Lower lobe of right lung (tissue), 2 donors: ENCODE results near the gene CCL23. TPM values are rescaled to one million over a fixed set of nuclear protein-coding genes. Genes with fewer than 3 reads are reported as not detected.

ENCODE experiments used
- ATAC-seq, 2 donors: fragments of 200-7000 bp; cut with Tn5 transposase; one replicate each; pipeline ENCODE4 v1.9.1; 2020 to 2022; ENCODE audit warnings: mild to moderate bottlenecking in 2 of 2, moderate library complexity in 2 of 2
- DNase-seq: peaks from one replicate; pipeline ENCODE4 v3.0.0-alpha.2; 2020
- H3K27ac ChIP-seq: fragments of 200-600 bp; one replicate; pipeline ENCODE4 v1.8.0; 2022
- H3K27me3 ChIP-seq: fragments of 200-600 bp; one replicate; pipeline ENCODE4 v1.8.0; 2022; ENCODE audit warnings: low read depth
- H3K36me3 ChIP-seq: fragments of 200-600 bp; one replicate; pipeline ENCODE4 v1.8.0; 2022; ENCODE audit warnings: mild to moderate bottlenecking
- H3K4me1 ChIP-seq: fragments of 200-600 bp; one replicate; pipeline ENCODE4 v1.8.0; 2022
- H3K4me3 ChIP-seq: fragments of 200-600 bp; one replicate; pipeline ENCODE4 v1.8.0; 2022; ENCODE audit warnings: mild to moderate bottlenecking
- H3K9me3 ChIP-seq: fragments of 200-600 bp; one replicate; pipeline ENCODE4 v1.8.0; 2022
- intact Hi-C: fragments of 100-400 bp; cut with DNase I; formaldehyde crosslinking; loops from one replicate; pipeline ENCODE4 v1.11.0; 2022
- total RNA-seq: library from RNA; stranded (reverse); fragmentation: NEBNext Ultra II Directional; extraction: Animal tissue kit (Norgen Biotek cat#: 25700); gene quantifications from one replicate; pipeline ENCODE4 v1.2.1, GENCODE V29; 2021
- TF ChIP-seq, protein P1 (sequence below): fragments of 200-600 bp; IDR thresholded peaks from one replicate; pipeline ENCODE4 v1.8.0; 2022; ENCODE audit warnings: antibody characterized with exemption, mild to moderate bottlenecking
- donor health status: DM: no; HTN: yes; CAD: no; lungs with severe emphysema.

CCL23 gene
- total RNA-seq, 1 donor from 2014 or later, result 5.1 TPM

- Histone ChIP-seq H3K27me3 (no peaks in the 10 kb centered on the region), H3K4me1 (no peaks in the 10 kb centered on the region), H3K9me3 (no peaks in the 10 kb centered on the region), H3K27ac (no peak overlapping the region), H3K4me3 (no peak overlapping the region), H3K36me3 (no peaks in the 10 kb centered on the region)
- TF ChIP-seq, protein P1, sequence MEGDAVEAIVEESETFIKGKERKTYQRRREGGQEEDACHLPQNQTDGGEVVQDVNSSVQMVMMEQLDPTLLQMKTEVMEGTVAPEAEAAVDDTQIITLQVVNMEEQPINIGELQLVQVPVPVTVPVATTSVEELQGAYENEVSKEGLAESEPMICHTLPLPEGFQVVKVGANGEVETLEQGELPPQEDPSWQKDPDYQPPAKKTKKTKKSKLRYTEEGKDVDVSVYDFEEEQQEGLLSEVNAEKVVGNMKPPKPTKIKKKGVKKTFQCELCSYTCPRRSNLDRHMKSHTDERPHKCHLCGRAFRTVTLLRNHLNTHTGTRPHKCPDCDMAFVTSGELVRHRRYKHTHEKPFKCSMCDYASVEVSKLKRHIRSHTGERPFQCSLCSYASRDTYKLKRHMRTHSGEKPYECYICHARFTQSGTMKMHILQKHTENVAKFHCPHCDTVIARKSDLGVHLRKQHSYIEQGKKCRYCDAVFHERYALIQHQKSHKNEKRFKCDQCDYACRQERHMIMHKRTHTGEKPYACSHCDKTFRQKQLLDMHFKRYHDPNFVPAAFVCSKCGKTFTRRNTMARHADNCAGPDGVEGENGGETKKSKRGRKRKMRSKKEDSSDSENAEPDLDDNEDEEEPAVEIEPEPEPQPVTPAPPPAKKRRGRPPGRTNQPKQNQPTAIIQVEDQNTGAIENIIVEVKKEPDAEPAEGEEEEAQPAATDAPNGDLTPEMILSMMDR, result no peak
- ATAC-seq, result peak; percentile 47 to 48
- intact Hi-C loops, result no loop called here
- no peak for DNase-seq
These were observed 40.1 kb upstream of the CCL23 start for GRCh38 chr17:36057911-36058310.

- DNase-seq (no peak), ATAC-seq (no peak)
- no peaks in the 10 kb centered on the region for H3K9me3 ChIP-seq
- no peaks in the 10 kb centered on the region for H3K27me3 ChIP-seq
- no peaks in the 10 kb centered on the region for H3K4me1 ChIP-seq
- H3K4me3 ChIP-seq, result no peak overlapping the region
- TF ChIP-seq, protein P1, result no peak
- intact Hi-C loops, result no loop called here
- no peaks in the 10 kb centered on the region for H3K36me3 ChIP-seq
- H3K27ac ChIP-seq, result no peak overlapping the region
These were observed 38.2 kb upstream of the CCL23 start for GRCh38 chr17:36055921-36056520.

DNA sequence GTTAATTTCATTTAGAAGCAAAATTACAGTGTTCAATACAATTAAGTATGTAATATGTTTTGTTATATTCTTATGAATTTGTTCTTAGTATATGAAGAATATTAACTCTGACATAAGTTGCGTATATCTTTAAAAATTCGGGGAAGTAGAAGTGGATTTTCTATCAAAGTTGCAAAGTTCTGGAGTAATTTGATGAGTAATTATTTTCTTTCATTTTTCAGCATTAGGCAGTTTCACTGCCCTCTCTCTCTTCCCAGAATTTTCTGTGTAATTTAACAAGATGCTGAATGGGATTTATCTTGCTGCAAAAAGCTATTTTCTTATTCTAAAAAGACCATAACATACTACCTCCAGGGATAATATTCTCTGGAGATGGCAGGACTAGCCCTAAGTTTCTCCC is 37.4 kb upstream of the CCL23 start:
- no peaks in the 10 kb centered on the region for H3K4me1 ChIP-seq
- no peak overlapping the region for H3K27ac ChIP-seq
- H3K4me3 ChIP-seq, result no peak overlapping the region
- no peaks in the 10 kb centered on the region for H3K36me3 ChIP-seq
- H3K9me3 ChIP-seq, result no peaks in the 10 kb centered on the region
- H3K27me3 ChIP-seq, result no peaks in the 10 kb centered on the region
- TF ChIP-seq, protein P1, result no peak
- DNase-seq (no peak), ATAC-seq (no peak)
- intact Hi-C loops, result no loop called here

DNA sequence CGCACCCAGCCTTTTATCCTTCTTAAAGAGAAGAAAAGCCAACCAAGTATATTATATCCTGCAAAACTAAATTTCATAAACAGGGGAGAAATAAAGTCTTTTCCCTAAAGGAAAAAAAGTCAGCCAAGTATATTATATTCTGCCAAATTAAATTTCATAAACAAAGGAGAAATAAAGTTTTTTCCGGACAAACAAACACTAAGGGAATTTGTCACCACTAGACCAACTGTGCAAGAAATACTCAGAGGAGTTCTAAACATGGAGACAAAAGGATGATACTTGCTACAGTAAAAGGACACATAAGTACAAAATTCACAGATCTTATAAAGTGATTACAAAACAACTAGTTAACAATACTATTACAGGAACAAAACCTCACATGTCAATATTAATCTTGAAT is 31.9 kb upstream of the CCL23 start:
- TF ChIP-seq, protein P1, result no peak
- intact Hi-C loops, result no loop called here
- no peak overlapping the region for H3K4me3 ChIP-seq
- H3K9me3 ChIP-seq, result peaks cover 11% of the 10 kb centered on the region
- no peak for DNase-seq
- no peak overlapping the region for H3K27ac ChIP-seq
- H3K27me3 ChIP-seq, result no peaks in the 10 kb centered on the region
- H3K36me3 ChIP-seq, result no peaks in the 10 kb centered on the region
- no peak for ATAC-seq
- no peaks in the 10 kb centered on the region for H3K4me1 ChIP-seq

GRCh38 chr17:36048066-36048465 is 30.3 kb upstream of the CCL23 start:
- DNase-seq (no peak), ATAC-seq (no peak)
- H3K27ac ChIP-seq, result no peak overlapping the region

More at GRCh38 chr17:36048066-36048465, 30.3 kb upstream of the CCL23 start:
- no peaks in the 10 kb centered on the region for H3K4me1 ChIP-seq
- TF ChIP-seq, protein P1, result no peak
- H3K4me3 ChIP-seq, result no peak overlapping the region
- no peaks in the 10 kb centered on the region for H3K36me3 ChIP-seq
- H3K9me3 ChIP-seq, result peaks cover 11% of the 10 kb centered on the region
- intact Hi-C loops, result no loop called here
- H3K27me3 ChIP-seq, result no peaks in the 10 kb centered on the region
